Neuronal stem cell (in vitro differentiated cells): ENCODE data around the gene ITPKC.

Experiments
- DNase-seq: peaks from one replicate; pipeline ENCODE4 v3.0.0-alpha.2; 2013; ENCODE audit warnings: low spot score
- H2AFZ ChIP-seq: one replicate; pipeline ENCODE4 v1.6.1; 2013; ENCODE audit warnings: mild to moderate bottlenecking, low read length, inconsistent platforms
- H2AK5ac ChIP-seq: 2 replicates; pipeline ENCODE4 v1.6.1; 2013; ENCODE audit warnings: low read depth, mild to moderate bottlenecking, inconsistent platforms, low read length, moderate library complexity, mixed read lengths
- H2BK120ac ChIP-seq: 2 replicates; pipeline ENCODE4 v1.6.1; 2013; ENCODE audit warnings: low read depth, mild to moderate bottlenecking, inconsistent platforms, low read length, moderate library complexity, mixed read lengths
- H2BK12ac ChIP-seq: one replicate; pipeline ENCODE4 v1.6.1; 2013; ENCODE audit warnings: low read length, inconsistent platforms
- H2BK15ac ChIP-seq: 2 replicates; pipeline ENCODE4 v1.6.1; 2013; ENCODE audit warnings: mild to moderate bottlenecking, low read length, inconsistent platforms, mixed read lengths
- H2BK5ac ChIP-seq: one replicate; pipeline ENCODE4 v1.6.1; 2013; ENCODE audit warnings: inconsistent platforms, mild to moderate bottlenecking, low read length, moderate library complexity
- H3K14ac ChIP-seq: one replicate; pipeline ENCODE4 v1.6.1; 2013; ENCODE audit warnings: low read length, inconsistent platforms
- H3K18ac ChIP-seq: 2 replicates; pipeline ENCODE4 v1.6.1; 2013; ENCODE audit warnings: low read length, inconsistent platforms
- H3K23ac ChIP-seq: 2 replicates; pipeline ENCODE4 v1.6.1; 2013; ENCODE audit warnings: low read depth, mild to moderate bottlenecking, mixed read lengths, low read length, inconsistent platforms; ENCODE audit not compliant: poor library complexity
- H3K27ac ChIP-seq: replicated peaks from 3 replicates; pipeline ENCODE4 v1.5.1; 2013; ENCODE audit warnings: low read length, inconsistent platforms
- H3K27me3 ChIP-seq, 3 experiments: 2 replicates each; pipeline ENCODE4 v1.6.1; 2013; ENCODE audit warnings: low read length in 3 of 3, mild to moderate bottlenecking in 2 of 3, inconsistent platforms in 1 of 3, low read depth in 1 of 3, mixed read lengths in 1 of 3, moderate library complexity in 1 of 3; ENCODE audit not compliant: control insufficient read depth in 3 of 3, insufficient read depth in 3 of 3
- H3K36me3 ChIP-seq, 2 donors: replicated peaks in 1 of 2; 2 replicates each; pipeline ENCODE4 v1.6.1; 2013; ENCODE audit warnings: low read length in 2 of 2; ENCODE audit not compliant: control insufficient read depth in 2 of 2, insufficient read depth in 2 of 2
- H3K4ac ChIP-seq: 2 replicates; pipeline ENCODE4 v1.6.1; 2013; ENCODE audit warnings: inconsistent platforms, mild to moderate bottlenecking, low read length, moderate library complexity
- H3K4me1 ChIP-seq, 2 donors: 1 replicate in 1 of 2; 2 replicates in 1 of 2; pipeline ENCODE4 v1.6.1; 2013; ENCODE audit warnings: low read length in 2 of 2, low read depth in 1 of 2; ENCODE audit not compliant: control insufficient read depth in 2 of 2, insufficient read depth in 1 of 2
- H3K4me2 ChIP-seq: one replicate; pipeline ENCODE4 v1.6.1; 2013; ENCODE audit warnings: mild to moderate bottlenecking, low read length, inconsistent platforms; ENCODE audit not compliant: insufficient read depth, poor library complexity, severe bottlenecking
- H3K4me3 ChIP-seq, 2 donors: 2 replicates each; pipeline ENCODE4 v1.5.1; 2013; ENCODE audit warnings: low read length in 2 of 2, mild to moderate bottlenecking in 2 of 2, inconsistent platforms in 1 of 2, moderate library complexity in 1 of 2
- H3K79me1 ChIP-seq: one replicate; pipeline ENCODE4 v1.6.1; 2013; ENCODE audit warnings: low read depth, mild to moderate bottlenecking, inconsistent platforms, low read length, moderate library complexity
- H3K9ac ChIP-seq: one replicate; pipeline ENCODE4 v1.6.1; 2013; ENCODE audit warnings: mild to moderate bottlenecking, low read depth, low read length, inconsistent platforms; ENCODE audit not compliant: poor library complexity
- H3K9me3 ChIP-seq, 2 donors: replicated peaks in 1 of 2; 2 replicates each; pipeline versions ENCODE3 to v1.6.1; 2013; ENCODE audit warnings: low read length in 2 of 2, mild to moderate bottlenecking in 2 of 2, inconsistent platforms in 1 of 2, low read depth in 1 of 2, mixed read lengths in 1 of 2, moderate library complexity in 1 of 2; ENCODE audit not compliant: control insufficient read depth in 2 of 2, insufficient read depth in 1 of 2
- H4K8ac ChIP-seq: one replicate; pipeline ENCODE4 v1.6.1; 2013; ENCODE audit warnings: low read depth, mild to moderate bottlenecking, inconsistent platforms, low read length, moderate library complexity
- H4K91ac ChIP-seq: one replicate; pipeline ENCODE4 v1.6.1; 2013; ENCODE audit warnings: low read length, low read depth, mild to moderate bottlenecking, inconsistent platforms; ENCODE audit not compliant: poor library complexity
- WGBS, 2 donors: extraction: QIAGEN DNeasy Blood & Tissue Kit; methylation state at CpG; one replicate each; pipeline ENCODE4 v1.1.7; 2013; ENCODE audit warnings: missing lambda C conversion rate in 2 of 2, mixed read lengths in 1 of 2; ENCODE audit not compliant: insufficient read length in 2 of 2, insufficient replicate concordance in 1 of 2; ENCODE audit errors: extremely low coverage in 2 of 2; 5-methylcytosine and 5-hydroxymethylcytosine counted together

ITPKC gene

GRCh38 chr19:40750058-40750873 is 33.4 kb downstream of the ITPKC start, which contains the start of gene ACTMAP:
TSS of gene ACTMAP (minus strand) at chr19:40750477. CDS start at chr19:40749803, 674 bp downstream.
- Histone ChIP-seq H4K8ac (peak within 1 kb of the TSS; percentile 75), H3K79me1 (peaks cover 4% of the 10 kb centered on the region), H3K4me1 (peaks cover 13 to 14% of the 10 kb centered on the region in 2 donors), H3K9me3 (peaks cover 0 to 3% of the 10 kb centered on the region in 2 donors), H2BK12ac (peak within 1 kb of the TSS; percentile 50), H2AFZ (peak within 1 kb of the TSS; percentile 94), H3K4me3 (peak within 1 kb of the TSS; percentile 84 to 96), H3K18ac (peak within 1 kb of the TSS; percentile 99), H3K23ac (peak within 1 kb of the TSS; percentile 44), H2BK15ac (no peak within 1 kb of the TSS), H3K9ac (peak within 1 kb of the TSS; percentile 85), H3K4me2 (peak within 1 kb of the TSS; percentile 84), H3K27ac (peak within 1 kb of the TSS; percentile 93), H3K14ac (no peak within 1 kb of the TSS), H2BK5ac (no peak within 1 kb of the TSS), H4K91ac (peak within 1 kb of the TSS; percentile 96), H3K4ac (peak within 1 kb of the TSS; percentile 78), H3K36me3 (peaks cover 8 to 34% of the 10 kb centered on the region in 2 donors), H2BK120ac (no peak within 1 kb of the TSS), H3K27me3 (no peaks in the 10 kb centered on the region), H2AK5ac (peak within 1 kb of the TSS; percentile 89)
- WGBS, 2 donors: no CpG with 5 or more reads among the region's 43 CpGs
- peak; percentile 100 for DNase-seq

DNA sequence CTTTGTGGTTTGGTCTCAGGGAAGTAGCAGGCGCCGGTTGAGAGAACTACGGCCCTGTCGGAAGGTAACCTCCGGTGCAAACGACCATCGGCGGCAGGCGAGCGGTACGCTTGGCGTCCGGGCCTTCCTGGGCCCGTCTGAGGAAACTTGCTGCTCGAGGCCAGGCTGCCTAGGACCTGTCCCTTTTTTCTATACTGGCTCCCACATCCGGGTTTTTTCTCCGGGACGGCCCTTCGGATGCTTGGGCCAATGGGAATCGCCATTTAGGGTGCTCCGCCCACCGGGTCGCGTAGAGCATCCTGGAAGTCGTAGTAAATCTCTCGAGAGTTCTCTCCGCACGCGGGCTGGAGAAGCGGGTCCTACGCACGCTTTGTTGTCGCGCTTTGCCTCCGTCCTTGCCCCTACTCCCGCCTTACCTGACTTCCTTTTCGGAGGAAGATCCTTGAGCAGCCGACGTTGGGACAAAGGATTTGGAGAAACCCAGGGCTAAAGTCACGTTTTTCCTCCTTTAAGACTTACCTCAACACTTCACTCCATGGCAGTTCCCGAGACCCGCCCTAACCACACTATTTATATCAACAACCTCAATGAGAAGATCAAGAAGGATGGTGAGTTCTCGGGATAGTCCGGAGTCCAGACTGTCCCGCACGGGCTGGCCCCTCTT is 34.1 kb downstream of the ITPKC start, which contains the start of gene SNRPA:
Gene SNRPA, plus strand, starts transcription at position 330 of the 664 bp plus-strand sequence. Its CDS starts 206 bp downstream, at position 536.
- H3K36me3 ChIP-seq: peaks cover 15 to 41% of the 10 kb centered on the region in 2 donors
- peak within 1 kb of the TSS; percentile 44 for H3K23ac ChIP-seq
- H2AFZ ChIP-seq: peak within 1 kb of the TSS; percentile 94
- peaks cover 10% of the 10 kb centered on the region for H3K79me1 ChIP-seq
- H3K27ac ChIP-seq: peak within 1 kb of the TSS; percentile 93
- peaks cover 13 to 19% of the 10 kb centered on the region in 2 donors for H3K4me1 ChIP-seq
- no peaks in the 10 kb centered on the region for H3K27me3 ChIP-seq
- peak within 1 kb of the TSS; percentile 85 for H3K9ac ChIP-seq
- no peak within 1 kb of the TSS for H3K4ac ChIP-seq
- peaks cover 2 to 3% of the 10 kb centered on the region in 2 donors for H3K9me3 ChIP-seq
- H4K91ac ChIP-seq: peak within 1 kb of the TSS; percentile 96
- H2BK15ac ChIP-seq: no peak within 1 kb of the TSS
- peak; percentile 99 for DNase-seq
- H2BK5ac ChIP-seq: no peak within 1 kb of the TSS
- H4K8ac ChIP-seq: peak within 1 kb of the TSS; percentile 75
- H2AK5ac ChIP-seq: peak within 1 kb of the TSS; percentile 49
- H3K4me2 ChIP-seq: peak within 1 kb of the TSS; percentile 84
- H3K14ac ChIP-seq: no peak within 1 kb of the TSS
- no CpG with 5 or more reads among the region's 46 CpGs for WGBS, 2 donors
- H3K4me3 ChIP-seq: peak within 1 kb of the TSS; percentile 84 to 96
- peak within 1 kb of the TSS; percentile 99 for H3K18ac ChIP-seq
- H2BK12ac ChIP-seq: no peak within 1 kb of the TSS
- H2BK120ac ChIP-seq: no peak within 1 kb of the TSS

DNA sequence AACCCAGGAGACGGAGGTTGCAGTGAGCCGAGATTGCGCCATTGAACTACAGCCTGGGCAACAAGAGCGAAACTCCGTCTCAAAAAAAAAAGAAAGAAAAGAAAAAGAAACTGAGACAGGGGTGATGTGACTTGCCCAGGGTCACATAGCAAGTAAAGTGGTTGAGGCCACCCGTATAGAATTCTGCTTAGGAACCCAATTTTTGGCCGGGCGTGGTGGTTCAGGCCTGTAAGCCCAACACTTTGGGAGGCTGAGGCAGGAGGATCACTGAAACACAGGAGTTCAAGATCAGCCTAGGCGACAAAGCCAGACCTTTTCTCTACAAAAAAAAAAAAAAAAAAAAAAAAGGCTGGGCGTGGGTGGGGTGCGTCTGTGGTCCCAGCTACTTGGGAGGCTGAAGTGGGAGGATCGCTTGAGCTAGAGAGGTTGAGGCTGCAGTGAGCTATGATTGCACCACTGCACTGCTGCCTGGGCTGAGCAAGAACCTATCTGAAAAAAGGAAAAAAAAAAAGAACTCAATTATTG is 35.4 kb downstream of the ITPKC start:
- H2AK5ac ChIP-seq: no peak overlapping the region
- no peak overlapping the region for H4K91ac ChIP-seq
- no peak overlapping the region for H3K27ac ChIP-seq
- no peak overlapping the region for H3K9ac ChIP-seq
- H3K36me3 ChIP-seq: peaks cover 26 to 54% of the 10 kb centered on the region in 2 donors
- peaks cover 19% of the 10 kb centered on the region for H3K79me1 ChIP-seq
- H3K27me3 ChIP-seq: no peaks in the 10 kb centered on the region
- no peak overlapping the region for H2BK12ac ChIP-seq
- DNase-seq: no peak
- H3K14ac ChIP-seq: no peak overlapping the region
- no peak overlapping the region for H2BK15ac ChIP-seq
- H3K4ac ChIP-seq: no peak overlapping the region
- no peak overlapping the region for H2BK5ac ChIP-seq
- peak overlapping the region; percentile 83 to 96 for H3K4me3 ChIP-seq
- WGBS, 2 donors: no CpG with 5 or more reads among the region's 12 CpGs
- no peak overlapping the region for H4K8ac ChIP-seq
- peaks cover 2 to 3% of the 10 kb centered on the region in 2 donors for H3K9me3 ChIP-seq
- H3K23ac ChIP-seq: no peak overlapping the region
- peak overlapping the region; percentile 84 for H3K4me2 ChIP-seq
- no peak overlapping the region for H2BK120ac ChIP-seq
- H3K18ac ChIP-seq: no peak overlapping the region
- H3K4me1 ChIP-seq: peaks cover 13 to 19% of the 10 kb centered on the region in 2 donors
- H2AFZ ChIP-seq: no peak overlapping the region
